HG03460 (cell line): ENCODE results near the gene SYP.
"Not testable (repeated sequence)": the region's sequence is repeated elsewhere in the genome, so short reads cannot be mapped to it uniquely, and the experiment has no call there.

Source experiments
- ATAC-seq: cut with Tn5 transposase; IDR thresholded peaks from one replicate; pipeline ENCODE4 v1.9.1; 2021; ENCODE audit not compliant: unreplicated experiment

The SYP gene

GRCh38 chrX:49171752-49172279 lies 28.2 kb downstream of the SYP start, which contains the start of gene PLP2:
Gene PLP2, plus strand, starts transcription at chrX:49171898. Its CDS starts 103 bp downstream, at chrX:49172001.
- peak; percentile 38 for ATAC-seq

DNA sequence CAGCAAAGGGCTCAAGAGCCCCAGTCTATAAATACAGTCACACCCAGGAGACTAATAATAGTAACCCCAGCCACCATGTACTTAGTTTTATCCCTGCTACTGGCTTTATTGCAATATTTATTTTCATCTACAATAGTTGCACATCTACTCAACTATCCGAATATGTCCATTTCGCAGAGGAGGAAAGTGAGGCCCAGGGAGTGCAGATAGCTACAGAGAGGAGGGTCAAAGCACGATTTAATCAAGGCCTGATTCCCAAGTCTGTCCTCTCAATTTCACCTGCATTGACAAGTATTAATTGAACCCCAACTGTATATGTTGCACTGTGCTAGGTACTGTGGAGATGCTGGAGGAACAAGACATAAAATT lies 32.3 kb downstream of the SYP start:
- no peak for ATAC-seq

DNA sequence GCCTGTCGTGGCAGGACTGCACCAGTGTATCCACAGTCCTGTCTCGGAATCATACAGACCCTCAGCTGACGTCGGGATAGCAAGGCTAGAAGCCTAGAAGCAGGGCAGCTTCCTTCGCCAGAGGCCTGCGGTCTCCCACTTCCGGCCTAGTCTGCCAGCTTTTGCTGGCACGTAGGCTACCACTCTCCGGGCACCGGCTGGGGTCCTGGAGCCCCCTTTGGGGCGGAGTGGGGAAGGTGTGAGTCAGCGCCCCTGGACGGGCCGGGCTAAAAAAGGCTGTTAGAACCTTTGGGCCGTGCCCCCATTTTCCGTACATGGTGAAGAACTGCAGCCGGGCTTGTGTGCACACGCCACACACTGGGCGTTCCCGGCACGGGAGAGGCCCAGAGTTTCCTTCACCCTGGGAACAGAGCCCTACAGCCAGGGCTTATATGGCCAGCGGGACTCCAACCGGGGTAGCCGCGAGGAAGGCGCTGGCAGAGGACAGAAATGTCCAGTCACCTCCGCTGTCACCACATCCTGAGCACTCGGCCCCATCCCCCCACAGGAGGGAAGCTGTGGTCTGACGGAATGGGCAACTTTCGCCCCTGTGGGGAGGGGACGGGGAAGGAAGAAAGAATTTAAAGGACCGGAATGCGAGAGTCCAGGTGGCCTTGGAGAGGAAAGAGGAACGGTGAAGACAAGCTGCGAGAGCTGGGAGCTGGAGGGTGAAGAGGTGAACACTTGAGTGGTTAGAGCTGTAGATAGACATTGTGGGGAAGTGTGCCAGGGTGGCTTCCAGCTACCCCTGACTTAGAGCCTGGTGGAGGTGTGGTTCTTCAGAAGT lies 32.9 kb downstream of the SYP start:
- peak; percentile 22 for ATAC-seq

DNA sequence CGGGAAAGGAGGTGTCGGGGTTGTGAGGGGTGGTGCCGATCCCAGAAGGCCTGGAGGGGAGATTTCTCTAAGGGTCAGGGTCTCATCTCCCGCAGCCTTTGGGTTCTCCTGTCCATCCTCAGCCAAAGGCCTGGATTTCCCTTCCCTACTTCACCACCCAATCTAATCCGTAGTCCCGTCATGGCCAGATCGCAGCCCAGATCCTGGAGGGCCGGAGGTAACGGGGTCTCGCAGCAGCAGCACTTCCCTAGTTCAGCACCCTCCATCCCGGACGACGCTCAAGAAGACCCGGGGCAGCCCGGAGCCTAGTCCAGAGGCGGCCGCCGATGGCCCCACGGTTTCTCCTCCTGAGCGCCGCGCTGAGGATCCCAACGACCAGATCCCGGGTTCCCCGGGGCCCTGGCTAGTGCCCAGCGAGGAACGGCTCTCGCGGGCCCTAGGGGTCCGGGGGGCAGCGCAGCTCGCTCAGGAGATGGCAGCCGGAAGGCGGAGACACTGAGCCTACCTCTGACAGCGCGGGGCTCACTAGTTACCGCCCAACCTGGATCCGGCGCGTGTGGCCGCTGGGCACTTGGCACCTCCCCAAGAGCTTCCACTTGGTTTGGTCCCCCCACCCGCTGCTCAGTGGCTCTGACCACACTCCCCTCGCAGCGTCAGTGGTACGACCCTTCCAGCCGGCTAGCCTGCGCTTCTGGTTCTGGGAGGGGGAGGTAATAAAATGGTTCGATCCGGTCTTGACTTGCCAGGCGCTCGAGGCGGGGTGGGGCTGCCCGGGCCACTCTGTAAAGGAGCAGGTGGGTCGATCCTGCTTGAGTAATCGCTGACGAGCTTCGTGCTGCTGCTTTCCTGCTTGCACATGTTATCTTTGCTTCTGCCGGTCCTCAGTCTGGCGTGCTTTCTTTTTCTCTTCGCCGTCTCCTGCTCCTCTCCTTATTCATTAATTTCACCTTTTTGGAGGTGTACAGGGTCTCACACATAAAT lies 33.8 kb downstream of the SYP start:
- ATAC-seq, result peak; percentile 36

- ATAC-seq, result no peak
Measured at GRCh38 chrX:49164589-49165360, 35.2 kb downstream of the SYP start.

DNA sequence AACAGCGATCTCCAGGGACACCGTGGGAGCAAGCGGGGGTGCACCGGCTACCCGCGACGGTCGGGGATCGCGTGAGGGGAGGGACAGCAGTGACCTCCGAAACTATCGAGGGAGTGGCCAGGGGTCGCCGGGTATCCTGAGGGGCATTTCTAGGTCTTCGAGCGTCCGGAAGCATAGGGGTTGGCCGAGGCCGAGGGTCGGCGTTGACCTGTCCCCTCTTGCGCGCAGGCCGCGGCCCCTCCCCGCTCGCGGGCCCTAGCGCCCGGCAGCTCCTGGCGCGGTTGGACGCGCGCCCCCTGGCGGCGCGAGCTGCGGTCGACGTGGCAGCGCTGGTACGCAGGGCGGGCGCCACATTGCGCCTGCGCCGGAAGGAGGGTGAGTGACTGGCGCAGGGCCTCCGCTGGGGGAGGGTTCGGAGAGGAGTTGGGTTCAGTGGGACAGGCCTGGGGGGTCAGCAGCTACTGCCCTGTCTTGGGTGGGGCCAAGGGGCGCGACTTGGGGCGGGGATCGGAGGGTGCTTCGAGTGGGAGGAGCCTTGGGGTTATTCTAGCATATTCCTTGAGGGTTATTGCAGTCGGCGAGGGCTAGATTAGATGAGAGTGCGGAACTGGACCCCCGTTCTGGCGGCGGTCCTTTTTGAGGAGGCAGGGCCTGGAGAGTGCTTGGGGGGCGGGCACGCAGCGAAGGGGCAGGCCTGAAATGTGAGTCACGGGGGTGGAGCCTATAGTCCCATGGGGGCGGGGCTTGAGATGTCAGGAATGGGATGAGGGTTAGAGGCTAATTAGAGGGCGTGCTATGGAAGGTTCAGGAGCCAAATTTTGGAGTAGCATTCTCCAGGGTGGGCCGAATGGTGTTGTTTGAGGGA lies 36.2 kb downstream of the SYP start:
- ATAC-seq, result peak; percentile 36

- no peak for ATAC-seq
Measured at GRCh38 chrX:49162620-49163019, 37.4 kb downstream of the SYP start, which contains the start of gene MAGIX. Gene MAGIX, plus strand, starts transcription at chrX:49162758. Its CDS starts 132 bp downstream, at chrX:49162890.

DNA sequence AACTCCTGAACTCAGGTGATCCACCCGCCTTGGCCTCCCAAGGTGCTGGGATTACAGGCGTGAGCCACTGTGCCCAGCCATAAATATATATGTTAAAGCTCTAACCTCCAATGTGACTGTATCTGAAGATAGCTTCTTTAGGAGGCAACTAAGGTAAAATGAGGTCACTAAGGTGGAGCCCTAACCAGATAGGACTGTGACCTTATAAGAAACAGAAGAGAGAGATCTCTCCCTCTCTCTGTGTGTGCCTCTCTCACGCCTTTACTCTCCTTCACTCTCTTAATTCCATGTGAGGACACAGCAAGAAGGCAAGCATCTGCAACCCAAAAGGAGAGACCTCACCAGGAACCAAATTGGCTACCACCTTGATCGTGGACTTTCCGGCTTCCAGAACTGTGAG lies 38.4 kb downstream of the SYP start:
- ATAC-seq, result no peak

DNA sequence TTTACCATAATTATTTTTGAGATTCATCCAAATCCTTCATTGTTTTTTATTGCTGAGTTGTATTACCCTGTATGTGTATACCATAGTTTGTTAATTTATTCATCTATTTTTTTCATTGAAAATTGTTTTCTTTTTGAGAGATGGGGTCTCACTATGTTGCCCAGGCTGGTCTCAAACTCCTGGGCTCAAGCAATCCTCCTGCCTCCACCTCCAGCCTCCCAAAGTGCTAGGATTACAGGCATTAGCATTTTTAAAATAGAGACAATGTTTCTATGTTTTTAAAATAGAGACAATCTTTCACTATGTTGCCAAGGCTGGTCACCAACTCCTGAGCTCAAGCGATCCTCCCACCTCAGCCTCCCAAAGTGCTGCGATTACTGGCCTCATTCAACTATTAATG lies 39.1 kb downstream of the SYP start:
- ATAC-seq, result no peak

GRCh38 chrX:49157194-49157593 lies 42.8 kb downstream of the SYP start:
- ATAC-seq, result no peak

DNA sequence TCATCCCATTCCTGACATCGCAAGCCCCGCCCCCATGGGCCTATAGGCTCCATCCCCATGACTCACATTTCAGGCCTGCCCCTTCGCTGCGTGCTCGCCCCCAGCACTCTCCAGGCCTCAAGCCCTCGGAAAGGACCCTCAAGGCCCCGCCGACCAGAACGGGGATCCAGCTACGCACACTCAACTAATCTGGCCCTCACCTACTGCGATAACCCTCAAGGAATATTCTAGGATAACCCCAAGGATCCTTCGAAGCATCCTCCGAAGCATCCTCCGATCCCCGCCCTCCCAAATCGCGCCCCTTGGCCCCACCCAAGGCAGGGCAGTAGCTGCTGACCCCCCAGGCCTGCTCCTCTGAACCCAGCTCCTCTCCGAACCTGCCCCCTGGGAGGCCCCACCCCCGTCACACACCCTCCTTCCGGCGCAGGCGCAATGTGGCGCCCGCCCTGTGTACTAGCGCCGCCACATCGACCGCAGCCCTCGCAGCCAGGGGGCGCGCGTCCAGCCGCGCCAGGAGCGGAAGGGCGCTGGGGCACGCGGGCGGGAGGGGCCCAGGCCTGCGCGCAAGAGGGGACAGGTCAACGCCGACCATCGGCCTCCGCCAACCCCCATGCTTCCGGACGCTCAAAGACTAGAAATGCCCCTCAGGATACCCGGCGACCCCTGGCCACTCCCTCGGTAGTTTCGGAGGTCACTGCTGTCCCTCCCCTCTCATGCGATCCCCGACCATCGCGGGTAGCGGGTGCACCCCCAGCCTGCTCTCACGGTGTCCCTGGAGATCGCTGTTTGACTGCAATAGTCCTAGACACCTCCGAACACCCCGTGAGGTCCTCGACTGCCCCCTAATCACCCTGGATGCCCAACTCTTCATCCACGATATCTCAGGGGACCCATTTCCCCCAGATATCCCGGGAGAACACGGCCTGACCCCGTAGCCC lies 43.8 kb downstream of the SYP start:
- peak; percentile 90 for ATAC-seq

DNA sequence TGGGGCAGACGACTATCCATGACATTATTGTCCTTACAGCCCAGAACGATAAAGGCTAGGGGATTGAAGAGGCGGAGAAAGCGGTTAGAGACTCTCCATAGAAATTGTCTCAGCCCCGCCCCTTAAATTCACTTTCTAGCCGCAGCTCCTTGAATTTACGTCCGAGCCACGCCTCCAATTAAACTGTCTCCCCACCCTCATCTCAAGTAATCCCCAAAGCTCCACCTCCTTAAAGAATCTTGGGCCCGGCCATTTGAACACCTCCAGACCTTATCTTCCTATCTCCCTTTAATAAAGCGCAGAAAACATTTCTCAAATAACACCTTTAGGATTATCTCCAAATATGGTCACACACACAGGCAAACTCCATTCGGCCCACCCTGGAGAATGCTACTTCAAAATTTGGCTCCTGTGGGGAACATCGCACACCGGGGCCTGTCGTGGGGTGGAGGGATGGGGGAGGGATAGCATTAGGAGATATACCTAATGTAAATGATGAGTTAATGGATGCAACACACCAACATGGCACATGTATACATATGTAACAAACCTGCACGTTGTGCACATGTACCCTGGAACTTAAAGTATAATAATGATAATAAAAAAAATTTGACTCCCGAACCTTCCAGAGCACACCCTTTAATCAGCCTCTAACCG lies 44.6 kb downstream of the SYP start:
- no peak for ATAC-seq

DNA sequence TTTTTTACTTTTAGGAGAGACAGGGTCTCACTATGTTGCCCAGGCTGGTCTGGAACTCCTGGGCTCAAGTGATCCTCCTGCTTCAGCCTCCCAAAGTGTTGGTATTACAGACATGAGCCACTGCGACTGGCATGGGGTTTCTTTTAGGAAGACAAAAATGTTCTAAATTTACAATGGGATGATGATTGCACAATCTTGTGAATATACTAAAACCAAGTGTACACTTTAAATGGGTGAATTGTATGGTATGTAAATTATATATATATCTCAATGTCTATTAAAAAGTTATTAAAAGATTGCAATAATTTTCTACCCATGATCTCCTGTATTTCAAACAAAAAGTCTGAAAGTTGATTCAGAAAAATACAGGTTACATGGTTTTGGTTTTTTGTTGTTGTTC lies 46.5 kb downstream of the SYP start:
- no peak for ATAC-seq

- not testable (repeated sequence) for ATAC-seq
Measured at GRCh38 chrX:49149291-49149690, 50.7 kb downstream of the SYP start.

- ATAC-seq, result not testable (repeated sequence)
Measured at GRCh38 chrX:49148390-49149100, 51.4 kb downstream of the SYP start.

GRCh38 chrX:49147936-49148335 lies 52.1 kb downstream of the SYP start:
- ATAC-seq, result no peak

DNA sequence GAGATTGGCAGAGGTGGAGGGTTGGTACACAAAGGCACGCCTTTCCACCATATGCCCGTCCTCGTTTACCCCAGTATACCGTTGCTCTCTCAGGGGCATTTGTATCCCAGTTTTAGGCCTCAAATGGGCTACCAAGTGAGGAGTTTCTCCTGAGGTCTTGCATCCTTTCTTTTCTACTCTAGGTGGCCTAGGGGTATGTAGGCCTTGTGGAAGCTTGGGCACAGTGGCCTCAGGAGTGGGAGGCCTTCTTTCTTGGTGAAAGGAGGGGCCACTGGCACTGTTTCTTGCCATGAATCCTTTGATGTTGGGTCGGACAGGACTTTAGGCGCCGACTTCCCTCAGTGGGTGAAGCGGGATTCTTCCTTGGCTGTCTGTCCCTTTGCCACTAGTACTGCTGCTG lies 52.7 kb downstream of the SYP start:
- no peak for ATAC-seq
